Measurements from ENCODE around the gene MGAT3.

DNA sequence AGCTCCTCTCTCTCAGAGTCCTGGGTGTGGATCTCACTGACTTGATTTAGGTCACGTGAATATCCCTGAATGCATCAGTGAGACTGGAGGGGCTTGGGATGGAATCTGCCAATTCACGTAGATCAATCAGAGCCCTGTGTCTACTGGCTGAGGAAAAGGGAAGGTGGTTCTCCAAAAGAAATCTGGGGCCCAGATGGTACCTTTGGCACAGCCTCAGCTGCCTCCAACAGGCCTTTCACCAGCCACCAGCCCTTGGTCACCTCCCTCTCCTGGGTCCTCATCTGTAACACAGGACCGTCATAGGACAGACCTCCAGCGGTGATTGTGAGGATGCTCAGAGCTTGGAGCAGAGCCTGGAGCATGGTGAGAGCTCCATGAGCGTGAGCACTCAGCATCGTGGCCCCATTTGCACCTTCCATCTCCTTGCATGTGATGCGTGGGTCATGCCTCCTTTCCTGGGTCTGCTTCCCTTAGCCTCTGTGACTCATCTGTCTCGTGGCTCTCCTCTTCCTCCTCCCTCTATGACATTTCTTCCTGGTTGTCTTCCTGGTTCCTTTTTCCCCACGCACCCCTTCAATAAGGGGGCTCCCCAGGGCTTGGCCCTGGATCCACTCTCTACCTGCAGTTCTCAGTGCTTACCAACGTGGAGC lies 37.8 kb downstream of the MGAT3 start:
- TF ChIP-seq, protein P1, sequence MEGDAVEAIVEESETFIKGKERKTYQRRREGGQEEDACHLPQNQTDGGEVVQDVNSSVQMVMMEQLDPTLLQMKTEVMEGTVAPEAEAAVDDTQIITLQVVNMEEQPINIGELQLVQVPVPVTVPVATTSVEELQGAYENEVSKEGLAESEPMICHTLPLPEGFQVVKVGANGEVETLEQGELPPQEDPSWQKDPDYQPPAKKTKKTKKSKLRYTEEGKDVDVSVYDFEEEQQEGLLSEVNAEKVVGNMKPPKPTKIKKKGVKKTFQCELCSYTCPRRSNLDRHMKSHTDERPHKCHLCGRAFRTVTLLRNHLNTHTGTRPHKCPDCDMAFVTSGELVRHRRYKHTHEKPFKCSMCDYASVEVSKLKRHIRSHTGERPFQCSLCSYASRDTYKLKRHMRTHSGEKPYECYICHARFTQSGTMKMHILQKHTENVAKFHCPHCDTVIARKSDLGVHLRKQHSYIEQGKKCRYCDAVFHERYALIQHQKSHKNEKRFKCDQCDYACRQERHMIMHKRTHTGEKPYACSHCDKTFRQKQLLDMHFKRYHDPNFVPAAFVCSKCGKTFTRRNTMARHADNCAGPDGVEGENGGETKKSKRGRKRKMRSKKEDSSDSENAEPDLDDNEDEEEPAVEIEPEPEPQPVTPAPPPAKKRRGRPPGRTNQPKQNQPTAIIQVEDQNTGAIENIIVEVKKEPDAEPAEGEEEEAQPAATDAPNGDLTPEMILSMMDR (IDR thresholded peaks at IDR 0.05) = no peak
- no peak for TF ChIP-seq POLR2A (IDR thresholded peaks at IDR 0.05)
